Regular cardiac myocyte (primary cell): Measurements from ENCODE around the gene SLC23A3. TPM values are rescaled to one million over a fixed set of nuclear protein-coding genes. Genes with fewer than 3 reads are reported as not detected.

Experiments
- total RNA-seq: library from RNA; depleted of rRNA; stranded (reverse); fragments of >200 nt; gene quantifications from 2 replicates; pipeline ENCODE4 v1.2.3, GENCODE V29; 2014

The SLC23A3 gene
- 0.58 and 1.7 TPM in 2 replicates for total RNA-seq

GRCh38 chr2:219169930-219170654, at the start of gene SLC23A3:
SLC23A3 (minus strand) TSS chr2:219170029; CDS start chr2:219169984, 45 bp downstream.

GRCh38 chr2:219218732-219219701, 49.2 kb upstream of the SLC23A3 start, which contains the start of gene ABCB6:
ABCB6 (minus strand) TSS chr2:219218958; CDS start chr2:219218673, 285 bp downstream.

DNA sequence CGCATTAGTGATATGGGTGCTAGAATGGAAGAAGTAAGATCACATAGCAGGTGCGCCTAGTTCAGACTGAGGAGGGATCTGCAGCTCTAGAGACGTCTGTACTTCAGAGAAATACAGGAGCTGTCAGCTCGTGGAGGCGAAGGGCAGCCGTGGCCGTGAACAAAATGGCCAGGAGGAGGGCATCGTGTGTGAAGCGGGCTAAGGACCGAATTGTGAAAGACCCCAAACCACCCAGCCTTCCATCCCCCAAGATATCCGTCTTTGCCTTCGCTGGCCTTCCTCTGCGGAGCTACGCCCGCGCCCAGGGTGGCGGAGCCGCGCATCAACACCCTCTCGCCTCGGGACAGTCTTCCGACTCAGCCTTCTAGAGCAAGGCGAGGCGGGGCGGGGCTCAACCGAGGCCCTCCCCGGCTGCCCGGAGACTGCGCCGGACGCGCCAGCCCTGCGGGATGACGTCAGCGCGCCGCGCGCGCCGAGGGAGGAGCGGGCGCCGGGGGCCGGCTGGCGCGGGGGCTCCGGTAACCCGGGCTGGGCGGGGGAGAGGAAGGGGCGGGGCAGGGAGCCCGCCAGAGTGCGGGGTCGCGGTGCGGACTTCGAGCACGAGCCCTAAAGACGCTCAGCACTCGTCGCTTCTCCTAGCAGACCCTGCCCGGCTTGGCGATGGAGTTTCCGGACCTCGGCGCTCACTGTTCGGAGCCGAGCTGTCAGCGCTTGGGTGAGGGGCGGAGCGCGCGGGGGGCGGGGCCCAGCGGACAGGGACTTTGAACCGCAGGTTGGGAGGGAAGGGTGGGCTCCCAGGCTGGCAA, 36.7 kb upstream of the SLC23A3 start, which contains the start of gene ZFAND2B:
Gene ZFAND2B (plus strand): TSS at position 455 of the 806 bp plus-strand sequence. CDS start 206 bp downstream, at position 661.

DNA sequence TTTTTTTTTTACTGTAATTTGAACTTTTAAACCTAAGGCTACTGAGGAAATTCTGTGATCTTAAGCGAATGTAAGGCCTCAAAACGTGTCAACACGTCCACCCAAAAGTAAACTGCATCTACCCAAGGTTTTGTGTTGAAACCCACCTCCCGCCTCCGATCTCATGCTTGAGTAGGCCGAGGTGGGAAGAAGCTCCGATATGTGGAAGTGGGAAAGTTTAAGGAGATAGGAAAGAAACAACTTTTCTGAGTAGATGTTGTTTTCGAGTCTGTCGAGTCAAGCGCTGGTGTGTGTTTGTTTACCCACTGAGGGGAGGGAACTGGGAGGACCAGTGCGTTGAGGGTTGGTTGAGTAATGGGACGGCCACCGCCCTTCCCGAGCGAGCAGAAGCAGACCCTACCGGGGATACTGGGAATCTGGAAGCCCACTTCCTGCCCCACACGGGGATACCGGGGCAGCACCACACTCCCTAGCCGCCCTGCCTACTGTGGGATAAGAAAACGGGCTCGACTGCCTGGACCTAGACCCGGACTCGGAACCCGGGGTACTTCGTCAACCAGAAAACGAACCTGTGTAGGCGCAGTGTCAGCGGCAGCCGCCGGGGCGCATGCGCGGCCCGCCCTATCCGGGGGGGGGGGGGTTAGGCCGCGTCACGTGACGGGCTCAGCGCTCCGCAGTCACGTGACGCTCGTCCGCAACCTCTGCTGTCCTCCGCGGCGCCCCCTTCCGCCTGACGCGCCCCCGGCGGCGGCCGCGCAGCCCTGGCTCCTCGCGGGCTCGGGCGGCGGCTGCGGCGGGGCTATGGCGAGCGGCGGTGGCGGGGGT, 7.9 kb upstream of the SLC23A3 start, which contains the start of gene RETREG2:
Gene RETREG2 (plus strand): TSS at position 724 of the 825 bp plus-strand sequence. CDS start 78 bp downstream, at position 802.

GRCh38 chr2:219176818-219177551, 7.2 kb upstream of the SLC23A3 start, which contains the start of gene CNPPD1:
CNPPD1 (minus strand) TSS chr2:219176925; CDS start chr2:219176828, 97 bp downstream.

DNA sequence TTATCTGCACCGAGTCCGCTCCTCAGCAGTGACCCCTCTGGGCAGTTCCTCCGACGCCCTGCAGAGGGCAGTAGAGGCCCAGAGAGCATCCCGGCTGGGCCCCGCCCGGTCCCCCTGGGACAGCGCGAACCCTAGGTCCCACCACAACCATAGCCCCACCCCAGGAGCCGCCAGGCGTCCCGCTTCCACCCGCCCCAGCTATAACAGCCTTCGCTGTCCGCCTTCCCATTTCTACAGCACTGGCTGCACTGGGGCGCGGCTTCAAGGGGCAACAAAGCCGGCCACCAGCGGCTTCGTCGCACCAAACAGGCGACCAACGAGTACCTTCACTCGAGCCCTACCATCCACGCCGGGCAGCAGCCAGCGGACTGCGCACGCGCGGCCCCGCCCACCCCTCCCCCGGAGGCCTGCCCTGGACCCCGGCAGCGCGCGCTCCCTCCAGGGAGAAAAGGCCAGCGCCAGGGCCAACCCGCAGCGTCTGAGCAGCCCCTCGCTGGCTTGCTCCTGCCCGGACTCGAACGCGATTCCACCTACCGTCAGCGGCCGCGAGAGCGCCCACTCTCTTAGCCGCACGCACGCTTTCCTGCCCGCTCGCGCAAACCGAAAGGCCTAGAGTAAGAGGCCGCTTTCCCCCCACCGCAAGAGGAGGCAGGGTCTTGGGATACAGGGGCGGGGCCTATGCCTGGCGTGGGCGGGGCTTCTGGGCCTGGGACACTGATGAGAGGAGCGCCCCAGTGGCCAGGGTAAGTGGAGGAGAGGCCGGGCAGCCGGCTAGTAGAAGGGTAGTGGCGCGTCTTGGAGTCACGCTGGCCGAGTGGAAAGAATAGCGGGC, 9.4 kb downstream of the SLC23A3 start, which contains the start of gene NHEJ1:
Gene NHEJ1 (minus strand): TSS at position 630 of the 832 bp plus-strand sequence. CDS start 2,453 bp downstream, outside the sequence.

Other genes starting within 250 kb of the SLC23A3 start
- not detected in 2 replicates for gene CDK5R2, start 210.4 kb downstream of the SLC23A3 start, total RNA-seq
- not detected in 2 replicates for gene FEV, start 184.8 kb downstream of the SLC23A3 start, total RNA-seq
- gene CRYBA2, start 176.6 kb downstream of the SLC23A3 start, total RNA-seq, result not detected in 2 replicates
- gene CFAP65, start 128.5 kb downstream of the SLC23A3 start, total RNA-seq, result not detected in 2 replicates
- not detected in 2 replicates for gene IHH, start 109.1 kb downstream of the SLC23A3 start, total RNA-seq
- gene NHEJ1, start 9.2 kb downstream of the SLC23A3 start, total RNA-seq, result 15.0 and 16.1 TPM in 2 replicates
- 16.3 and 25.7 TPM in 2 replicates for gene CNPPD1, start 6.9 kb upstream of the SLC23A3 start, total RNA-seq
- gene RETREG2, start 8.2 kb upstream of the SLC23A3 start, total RNA-seq, result 70.2 and 91.9 TPM in 2 replicates
- 20.6 and 23.4 TPM in 2 replicates for gene ZFAND2B, start 36.8 kb upstream of the SLC23A3 start, total RNA-seq
- gene ABCB6, start 48.9 kb upstream of the SLC23A3 start, total RNA-seq, result 57.9 and 62.9 TPM in 2 replicates
- 36.4 and 39.9 TPM in 2 replicates for gene ATG9A, start 59.6 kb upstream of the SLC23A3 start, total RNA-seq
- 23.0 and 57.8 TPM in 2 replicates for gene ANKZF1, start 59.8 kb upstream of the SLC23A3 start, total RNA-seq
- 5.8 and 12.7 TPM in 2 replicates for gene GLB1L, start 75.4 kb upstream of the SLC23A3 start, total RNA-seq
- gene STK16, start 75.5 kb upstream of the SLC23A3 start, total RNA-seq, result 14.0 and 26.2 TPM in 2 replicates
- gene TUBA4B, start 83.2 kb upstream of the SLC23A3 start, total RNA-seq, result not detected in 2 replicates
- gene TUBA4A, start 83.9 kb upstream of the SLC23A3 start, total RNA-seq, result 30.2 and 38.0 TPM in 2 replicates
- 21.7 and 47.6 TPM in 2 replicates for gene DNAJB2, start 109.3 kb upstream of the SLC23A3 start, total RNA-seq
- gene PTPRN, start 139.4 kb upstream of the SLC23A3 start, total RNA-seq, result 2.1 and 12.7 TPM in 2 replicates
- gene RESP18, start 162.7 kb upstream of the SLC23A3 start, total RNA-seq, result not detected in 2 replicates
- gene DNPEP, start 217.9 kb upstream of the SLC23A3 start, total RNA-seq, result 50.0 and 61.2 TPM in 2 replicates
- 0.77 and 1.7 TPM in 2 replicates for gene DES, start 248.3 kb upstream of the SLC23A3 start, total RNA-seq